Endothelial cell of umbilical vein (primary cell): ENCODE data around the gene CNTNAP2. TPM values are rescaled to one million over a fixed set of nuclear protein-coding genes. Genes with fewer than 3 reads are reported as not detected.

Experiments used
- BruUV-seq: library from RNA; stranded (reverse); fragments of 400-500 nt; replicated peaks from 2 replicates; lab custom pipeline; 2021; lab: Mats Ljungman, UMichigan
- CTCF ChIA-PET: fragments of 300-600, 350-600 bp; sonication (Branson Sonifier 250); formaldehyde crosslinking; loops from one replicate; lab custom pipeline; 2021; ENCODE audit warnings: antibody characterized with exemption, inconsistent platforms; lab: Charles Lee
- POLR2A ChIA-PET: fragments of 300-600, 350-600 bp; sonication (Branson Sonifier 250); formaldehyde crosslinking; loops from one replicate; lab custom pipeline; 2021; ENCODE audit warnings: antibody characterized with exemption, inconsistent platforms; lab: Charles Lee
- DNase-seq: peaks from one replicate; pipeline ENCODE4 v3.0.0-alpha.2; 2011; ENCODE audit warnings: low read depth, low spot score
- FAIRE-seq: peaks from 2 replicates; lab custom pipeline; 2011; peaks lifted over from hg19 to GRCh38; lab: Jason Lieb, UNC
- H2AFZ ChIP-seq: 2 replicates; pipeline ENCODE4 v1.6.0; 2012; ENCODE audit warnings: low read depth, low read length, control low read depth, inconsistent platforms
- H3K27ac ChIP-seq: 2 replicates; pipeline ENCODE4 v1.5.1; 2011; ENCODE audit warnings: low read depth, mild to moderate bottlenecking, control low read depth, low read length, moderate library complexity; ENCODE audit not compliant: insufficient read depth
- H3K27me3 ChIP-seq, 2 experiments: 2 replicates each; pipeline versions ENCODE4 v1.6.0 to v1.6.1; 2011; ENCODE audit warnings: low read length in 2 of 2, mixed read lengths in 1 of 2; ENCODE audit not compliant: control insufficient read depth in 2 of 2, insufficient read depth in 2 of 2
- H3K36me3 ChIP-seq, 2 experiments: 2 replicates in 1 of 2; 3 replicates in 1 of 2; pipeline ENCODE4 v1.5.1; 2011; ENCODE audit warnings: low read length in 2 of 2, mild to moderate bottlenecking in 1 of 2, moderate library complexity in 1 of 2; ENCODE audit not compliant: control insufficient read depth in 2 of 2, insufficient read depth in 2 of 2; ENCODE audit errors: extremely low read depth in 1 of 2
- H3K4me1 ChIP-seq: 3 replicates; pipeline ENCODE4 v1.5.1; 2011; ENCODE audit warnings: mild to moderate bottlenecking, low read length; ENCODE audit not compliant: control insufficient read depth, insufficient read depth; ENCODE audit errors: extremely low read depth
- H3K4me2 ChIP-seq: 2 replicates; pipeline ENCODE4 v1.6.1; 2011; ENCODE audit warnings: low read length, control low read depth, mixed read lengths; ENCODE audit not compliant: insufficient read depth
- H3K4me3 ChIP-seq, 3 experiments: fragments of 200-600 bp in 1 of 3; sonication (generic), shearing (Covaris generic) in 1 of 3; replicated peaks in 1 of 3; 2 replicates each; pipeline ENCODE4 v1.5.1; 2011 to 2016; ENCODE audit warnings: control low read depth in 3 of 3, low read length in 3 of 3, mild to moderate bottlenecking in 2 of 3, inconsistent platforms in 1 of 3, low read depth in 1 of 3, moderate library complexity in 1 of 3; ENCODE audit not compliant: insufficient read depth in 1 of 3
- H3K79me2 ChIP-seq: 2 replicates; pipeline ENCODE4 v1.6.0; 2012; ENCODE audit warnings: low read length, inconsistent platforms; ENCODE audit not compliant: control insufficient read depth, insufficient read depth
- H3K9ac ChIP-seq: replicated peaks from 2 replicates; pipeline ENCODE3; 2011; ENCODE audit warnings: low read length, control low read depth; ENCODE audit not compliant: insufficient read depth; ENCODE audit errors: extremely low read depth
- H3K9me1 ChIP-seq: replicated peaks from 3 replicates; pipeline ENCODE4 v1.6.0; 2011; ENCODE audit warnings: mild to moderate bottlenecking, low read length; ENCODE audit not compliant: control insufficient read depth, insufficient read depth; ENCODE audit errors: extremely low read depth
- H3K9me3 ChIP-seq: replicated peaks from 2 replicates; pipeline ENCODE4 v1.5.1; 2012; ENCODE audit warnings: low read length, inconsistent platforms; ENCODE audit not compliant: control insufficient read depth, insufficient read depth
- H4K20me1 ChIP-seq: replicated peaks from 2 replicates; pipeline ENCODE3; 2011; ENCODE audit warnings: mild to moderate bottlenecking, low read length; ENCODE audit not compliant: control insufficient read depth, insufficient read depth; ENCODE audit errors: extremely low read depth
- EZH2 ChIP-seq: IDR thresholded peaks from 2 replicates; pipeline ENCODE4 v1.6.1; 2012; ENCODE audit warnings: borderline replicate concordance, low read depth, mild to moderate bottlenecking, moderate library complexity, low read length, inconsistent platforms; ENCODE audit not compliant: severe bottlenecking
- FOS ChIP-seq: IDR thresholded peaks from 2 replicates; pipeline ENCODE4 v1.6.1; 2011; ENCODE audit warnings: mild to moderate bottlenecking, low read length, moderate library complexity, borderline replicate concordance; ENCODE audit not compliant: insufficient read depth
- GATA2 ChIP-seq: IDR thresholded peaks from 2 replicates; pipeline ENCODE4 v1.7.0; 2011; ENCODE audit warnings: low read depth, mild to moderate bottlenecking, moderate library complexity, mixed read lengths, low read length; ENCODE audit not compliant: insufficient read length, insufficient read depth
- JUN ChIP-seq: IDR thresholded peaks from 2 replicates; pipeline ENCODE4 v1.6.1; 2011; ENCODE audit warnings: borderline replicate concordance, low read depth; ENCODE audit not compliant: insufficient read length, insufficient read depth
- MYC ChIP-seq: IDR thresholded peaks from one replicate; pipeline ENCODE4 v1.6.1; 2011; ENCODE audit warnings: mild to moderate bottlenecking, low read depth, low read length
- POLR2A ChIP-seq: IDR thresholded peaks from 2 replicates; pipeline ENCODE4 v1.6.1; 2012; ENCODE audit warnings: low read depth, mild to moderate bottlenecking, control low read depth, low read length
- POLR2AphosphoS5 ChIP-seq: IDR thresholded peaks from 2 replicates; pipeline ENCODE4 v1.6.1; 2012; ENCODE audit warnings: low read depth, mild to moderate bottlenecking, control low read depth, low read length, moderate library complexity; ENCODE audit not compliant: insufficient read depth
- dilution Hi-C: fragments of 300-500 bp; cut with MboI; formaldehyde crosslinking; loops from one replicate; pipeline ENCODE4 v1.15.0; 2019; ENCODE audit warnings: low sequenced_read_pairs; ENCODE audit not compliant: extremely low pct_ligation_motif_present
- intact Hi-C: fragments of 100-400 bp; cut with micrococcal nuclease; formaldehyde crosslinking; loops from one replicate; pipeline ENCODE4 v1.10.0; 2022
- polyA plus RNA-seq, 4 experiments: library from polyadenylated mRNA; depleted of rRNA in 3 of 4; stranded (reverse) in 3 of 4; unstranded in 1 of 4; fragments of >200 nt; gene quantifications; 2 replicates each; pipeline versions ENCODE4 v1.2.1 to v1.2.3, GENCODE V29; 2011 to 2012; ENCODE audit warnings: missing spikeins in 1 of 4
- total RNA-seq: library from RNA; stranded (reverse); gene quantifications from 2 replicates; pipeline ENCODE4 v1.2.3, GENCODE V29; 2021
- TF ChIP-seq, protein P1 (sequence below): IDR thresholded peaks from 2 replicates; pipeline ENCODE4 v1.6.1; 2011; ENCODE audit not compliant: insufficient read depth, insufficient read length
- TF ChIP-seq, protein P2 (sequence below), 2 donors: IDR thresholded peaks; 1 replicate in 1 of 2; 2 replicates in 1 of 2; pipeline ENCODE4 v1.5.1; 2011; ENCODE audit warnings: low read length in 2 of 2, mild to moderate bottlenecking in 2 of 2, moderate library complexity in 2 of 2, control low read depth in 1 of 2, inconsistent platforms in 1 of 2, low read depth in 1 of 2; ENCODE audit not compliant: insufficient read depth in 1 of 2; ENCODE audit errors: extremely low read depth in 1 of 2

The CNTNAP2 gene
- total and polyA plus RNA-seq, 2 donors (not counting 3 experiments of a cell fraction or from before 2014, with no cell fraction given) = not detected

DNA sequence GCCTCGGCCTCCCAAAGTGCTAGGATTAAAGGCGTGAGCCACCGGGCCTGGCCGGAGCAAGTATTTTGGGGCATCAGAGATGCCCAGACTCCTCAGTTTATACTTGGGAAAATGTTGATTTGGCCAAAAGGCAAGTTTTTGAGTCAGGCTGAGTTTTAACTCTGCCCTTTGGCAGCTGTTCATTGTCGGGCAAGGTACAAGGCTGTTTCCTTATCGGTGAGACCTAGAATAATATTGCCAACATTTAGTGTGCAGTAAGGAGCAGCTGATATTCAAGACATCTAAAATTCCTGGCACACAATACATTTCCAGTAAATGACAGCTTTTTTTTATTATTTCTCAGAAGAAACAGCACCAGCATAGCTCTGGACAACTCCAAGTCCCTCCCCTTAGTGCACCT is 2326.3 kb downstream of the CNTNAP2 start:
- intact Hi-C loops = no loop called here

More for the DNA sequence above, 2326.3 kb downstream of the CNTNAP2 start:
- Histone ChIP-seq H3K4me1 (no peaks in the 10 kb centered on the region), H3K27me3 (no peaks in the 10 kb centered on the region), H4K20me1 (no peaks in the 10 kb centered on the region), H3K4me3 (no peak overlapping the region), H3K36me3 (no peaks in the 10 kb centered on the region), H3K9me1 (no peaks in the 10 kb centered on the region), H3K79me2 (no peaks in the 10 kb centered on the region), H3K9me3 (no peaks in the 10 kb centered on the region), H3K27ac (no peak overlapping the region), H2AFZ (no peak overlapping the region), H3K9ac (no peak overlapping the region), H3K4me2 (no peak overlapping the region)
- FAIRE-seq = no peak
- no TSS peak for BruUV-seq
- CTCF ChIA-PET = no interaction called here
- dilution Hi-C loops = no loop called here
- TF ChIP-seq EZH2 (no peak), POLR2A (no peak), MYC (no peak), GATA2 (no peak), POLR2AphosphoS5 (no peak), JUN (no peak), FOS (no peak)
- TF ChIP-seq, protein P1, sequence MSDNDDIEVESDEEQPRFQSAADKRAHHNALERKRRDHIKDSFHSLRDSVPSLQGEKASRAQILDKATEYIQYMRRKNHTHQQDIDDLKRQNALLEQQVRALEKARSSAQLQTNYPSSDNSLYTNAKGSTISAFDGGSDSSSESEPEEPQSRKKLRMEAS = no peak
- TF ChIP-seq, protein P2, sequence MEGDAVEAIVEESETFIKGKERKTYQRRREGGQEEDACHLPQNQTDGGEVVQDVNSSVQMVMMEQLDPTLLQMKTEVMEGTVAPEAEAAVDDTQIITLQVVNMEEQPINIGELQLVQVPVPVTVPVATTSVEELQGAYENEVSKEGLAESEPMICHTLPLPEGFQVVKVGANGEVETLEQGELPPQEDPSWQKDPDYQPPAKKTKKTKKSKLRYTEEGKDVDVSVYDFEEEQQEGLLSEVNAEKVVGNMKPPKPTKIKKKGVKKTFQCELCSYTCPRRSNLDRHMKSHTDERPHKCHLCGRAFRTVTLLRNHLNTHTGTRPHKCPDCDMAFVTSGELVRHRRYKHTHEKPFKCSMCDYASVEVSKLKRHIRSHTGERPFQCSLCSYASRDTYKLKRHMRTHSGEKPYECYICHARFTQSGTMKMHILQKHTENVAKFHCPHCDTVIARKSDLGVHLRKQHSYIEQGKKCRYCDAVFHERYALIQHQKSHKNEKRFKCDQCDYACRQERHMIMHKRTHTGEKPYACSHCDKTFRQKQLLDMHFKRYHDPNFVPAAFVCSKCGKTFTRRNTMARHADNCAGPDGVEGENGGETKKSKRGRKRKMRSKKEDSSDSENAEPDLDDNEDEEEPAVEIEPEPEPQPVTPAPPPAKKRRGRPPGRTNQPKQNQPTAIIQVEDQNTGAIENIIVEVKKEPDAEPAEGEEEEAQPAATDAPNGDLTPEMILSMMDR (IDR thresholded peaks at IDR 0.05; ENCODE audit: extremely low read depth in 1 of 2, insufficient read depth in 1 of 2, low read depth in 1 of 2, low read length in 2 of 2) = no peak
- no peak for DNase-seq
- POLR2A ChIA-PET = no interaction called here
